PFSK-1 (cell line): ENCODE measurements around the gene ATG14.

Source experiments
- FOXP2 ChIP-seq: optimal IDR thresholded peaks from 2 replicates; pipeline ENCODE3; 2011; ENCODE audit warnings: borderline replicate concordance, control low read depth, inconsistent platforms; ENCODE audit not compliant: insufficient read depth; ENCODE audit errors: extremely low read length, extremely low read depth
- POLR2AphosphoS5 ChIP-seq: IDR thresholded peaks from 2 replicates; pipeline ENCODE4 v1.6.1; 2012; ENCODE audit warnings: low read depth, mild to moderate bottlenecking, control low read depth, low read length, moderate library complexity
- SIN3A ChIP-seq: IDR thresholded peaks from 2 replicates; pipeline ENCODE4 v1.6.1; 2012; ENCODE audit warnings: mild to moderate bottlenecking, low read length, moderate library complexity, borderline replicate concordance; ENCODE audit not compliant: insufficient read depth
- TAF1 ChIP-seq: IDR thresholded peaks from 2 replicates; pipeline ENCODE4 v1.6.1; 2012; ENCODE audit warnings: low read length, control low read depth, borderline replicate concordance; ENCODE audit not compliant: insufficient read depth
- TF ChIP-seq, protein P1 (sequence below), 2 experiments: IDR thresholded peaks; 2 replicates each; pipeline versions ENCODE4 v1.6.1 to v1.8.0; 2011 to 2012; ENCODE audit warnings: low read depth in 2 of 2, low read length in 2 of 2, control low read depth in 1 of 2, inconsistent platforms in 1 of 2, mild to moderate bottlenecking in 1 of 2, moderate library complexity in 1 of 2; ENCODE audit not compliant: insufficient read depth in 1 of 2

Gene ATG14

DNA sequence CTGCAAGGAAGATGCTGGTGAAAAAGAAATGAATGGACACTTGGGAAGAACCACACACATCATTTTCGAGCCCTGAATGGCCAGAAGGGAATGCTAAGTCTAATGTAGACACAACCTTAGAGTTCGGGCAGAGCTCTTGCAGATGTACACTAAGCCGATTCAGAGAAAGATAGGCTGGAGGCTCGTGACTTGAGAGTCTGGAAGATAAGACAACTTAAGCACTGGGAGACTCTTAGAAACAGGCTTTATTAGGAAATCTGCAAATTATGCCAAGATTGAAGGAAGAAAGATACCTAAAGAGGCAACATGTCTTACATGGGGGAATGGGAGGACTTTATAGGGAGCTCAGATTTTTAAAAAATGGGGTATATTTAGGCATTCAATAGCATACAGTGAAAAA is 15.3 kb upstream of the ATG14 start:
- TF ChIP-seq SIN3A (no peak), POLR2AphosphoS5 (no peak), FOXP2 (no peak), TAF1 (no peak)
- TF ChIP-seq, protein P1, sequence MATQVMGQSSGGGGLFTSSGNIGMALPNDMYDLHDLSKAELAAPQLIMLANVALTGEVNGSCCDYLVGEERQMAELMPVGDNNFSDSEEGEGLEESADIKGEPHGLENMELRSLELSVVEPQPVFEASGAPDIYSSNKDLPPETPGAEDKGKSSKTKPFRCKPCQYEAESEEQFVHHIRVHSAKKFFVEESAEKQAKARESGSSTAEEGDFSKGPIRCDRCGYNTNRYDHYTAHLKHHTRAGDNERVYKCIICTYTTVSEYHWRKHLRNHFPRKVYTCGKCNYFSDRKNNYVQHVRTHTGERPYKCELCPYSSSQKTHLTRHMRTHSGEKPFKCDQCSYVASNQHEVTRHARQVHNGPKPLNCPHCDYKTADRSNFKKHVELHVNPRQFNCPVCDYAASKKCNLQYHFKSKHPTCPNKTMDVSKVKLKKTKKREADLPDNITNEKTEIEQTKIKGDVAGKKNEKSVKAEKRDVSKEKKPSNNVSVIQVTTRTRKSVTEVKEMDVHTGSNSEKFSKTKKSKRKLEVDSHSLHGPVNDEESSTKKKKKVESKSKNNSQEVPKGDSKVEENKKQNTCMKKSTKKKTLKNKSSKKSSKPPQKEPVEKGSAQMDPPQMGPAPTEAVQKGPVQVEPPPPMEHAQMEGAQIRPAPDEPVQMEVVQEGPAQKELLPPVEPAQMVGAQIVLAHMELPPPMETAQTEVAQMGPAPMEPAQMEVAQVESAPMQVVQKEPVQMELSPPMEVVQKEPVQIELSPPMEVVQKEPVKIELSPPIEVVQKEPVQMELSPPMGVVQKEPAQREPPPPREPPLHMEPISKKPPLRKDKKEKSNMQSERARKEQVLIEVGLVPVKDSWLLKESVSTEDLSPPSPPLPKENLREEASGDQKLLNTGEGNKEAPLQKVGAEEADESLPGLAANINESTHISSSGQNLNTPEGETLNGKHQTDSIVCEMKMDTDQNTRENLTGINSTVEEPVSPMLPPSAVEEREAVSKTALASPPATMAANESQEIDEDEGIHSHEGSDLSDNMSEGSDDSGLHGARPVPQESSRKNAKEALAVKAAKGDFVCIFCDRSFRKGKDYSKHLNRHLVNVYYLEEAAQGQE (IDR thresholded peaks at IDR 0.05; ENCODE audit: insufficient read depth in 1 of 2, low read depth in 2 of 2, low read length in 2 of 2): no peak

DNA sequence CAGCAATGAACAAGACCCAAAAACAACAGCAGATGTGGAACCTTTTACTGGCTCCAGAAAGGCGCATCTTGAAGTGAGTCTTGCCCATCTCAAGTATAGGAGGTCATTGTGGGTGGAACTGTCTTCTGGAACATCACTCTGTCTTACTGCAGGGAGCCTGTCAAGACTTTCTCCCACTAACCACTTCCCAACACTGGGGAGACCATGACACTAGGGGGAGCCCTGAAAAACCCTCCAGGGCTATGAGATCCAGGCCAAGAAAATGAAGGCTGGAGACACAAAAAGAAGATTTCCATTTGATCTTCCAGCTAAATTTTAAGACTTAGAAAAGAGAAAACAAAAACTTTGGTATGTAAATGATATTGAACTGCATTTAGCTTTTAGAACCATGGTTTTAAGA is 13.5 kb upstream of the ATG14 start:
- TF ChIP-seq SIN3A (no peak), TAF1 (no peak), FOXP2 (no peak)
- TF ChIP-seq, protein P1 (IDR thresholded peaks at IDR 0.05; ENCODE audit: insufficient read depth in 1 of 2, low read depth in 2 of 2, low read length in 2 of 2): no peak

DNA sequence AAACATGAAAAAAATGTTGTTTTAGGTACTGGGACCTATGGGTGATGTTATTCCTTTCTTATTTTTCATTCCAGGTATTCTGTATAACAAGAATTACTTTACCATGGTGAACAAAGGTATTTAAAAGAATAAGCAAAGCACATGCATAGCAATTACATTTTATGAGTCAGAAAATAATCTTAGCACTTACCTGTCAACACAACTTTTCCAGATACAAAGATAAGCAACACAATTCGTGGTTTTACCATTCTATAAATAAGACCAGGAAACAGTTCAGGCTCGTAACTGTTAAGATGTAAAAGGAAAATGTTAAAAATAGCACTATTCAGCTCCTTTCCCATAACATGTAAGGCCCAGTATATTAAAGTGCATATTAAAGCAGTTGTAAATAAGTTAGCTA is 12.3 kb upstream of the ATG14 start:
- TF ChIP-seq, protein P1 (IDR thresholded peaks at IDR 0.05; ENCODE audit: insufficient read depth in 1 of 2, low read depth in 2 of 2, low read length in 2 of 2): no peak
- TF ChIP-seq FOXP2: no peak
- no peak for TF ChIP-seq TAF1
- no peak for TF ChIP-seq SIN3A
- no peak for TF ChIP-seq POLR2AphosphoS5

DNA sequence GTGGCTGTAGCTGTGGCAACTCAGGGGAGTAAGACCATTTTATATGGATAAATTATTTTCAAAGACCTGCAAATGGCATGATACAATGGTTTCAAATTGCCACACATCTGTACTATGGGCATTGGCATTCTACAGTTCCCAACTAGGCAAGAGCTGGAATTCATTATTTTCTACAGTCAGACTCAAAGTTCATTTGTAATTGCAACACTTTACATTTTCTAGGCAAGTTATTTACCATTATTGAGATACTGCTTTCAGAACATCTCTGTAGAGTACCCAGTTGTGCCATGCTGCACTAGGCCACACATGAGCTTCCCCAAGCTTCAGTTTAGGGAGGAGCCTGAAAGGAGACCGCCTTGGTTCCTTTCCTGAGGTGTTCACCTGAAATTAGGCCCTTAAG is 8.0 kb upstream of the ATG14 start:
- TF ChIP-seq POLR2AphosphoS5 (no peak), TAF1 (no peak)

DNA sequence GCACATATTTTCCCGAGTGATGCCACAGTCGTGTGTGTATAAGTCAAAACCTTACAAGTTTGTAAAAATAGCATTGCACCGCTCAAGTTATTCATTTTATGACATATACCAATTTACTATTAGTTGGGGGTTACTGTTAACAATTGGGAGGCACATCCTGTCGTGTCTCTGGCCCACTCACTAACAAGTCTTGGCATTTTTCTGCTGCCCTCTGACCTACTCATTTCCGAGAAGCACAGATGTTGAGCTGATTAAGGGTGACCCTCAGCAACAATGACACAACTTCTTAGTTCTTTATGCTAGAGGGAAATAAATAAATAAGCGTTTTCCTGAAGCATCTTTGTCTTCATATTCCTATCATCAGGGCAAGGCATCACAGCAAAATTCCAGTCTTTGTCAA is 6.8 kb upstream of the ATG14 start:
- TF ChIP-seq POLR2AphosphoS5 (no peak), SIN3A (no peak), FOXP2 (no peak), TAF1 (no peak)
- TF ChIP-seq, protein P1 (IDR thresholded peaks at IDR 0.05; ENCODE audit: insufficient read depth in 1 of 2, low read depth in 2 of 2, low read length in 2 of 2): no peak
